ENCODE data around the gene LCLAT1. TPM values are rescaled to one million over a fixed set of nuclear protein-coding genes. Genes with fewer than 3 reads are reported as not detected.

LCLAT1 gene
- total and polyA plus RNA-seq, 2 of the 4 experiments (the other 2 are of a cell fraction) = 7.5 to 11.5 TPM

GRCh38 chr2:30654404-30654803, 207.4 kb downstream of the LCLAT1 start:
- H3K4me1 ChIP-seq (ENCODE audit: control insufficient read depth, insufficient read depth, low read length) = peaks cover 32% of the 10 kb centered on the region
- H3K9ac ChIP-seq (ENCODE audit: low read depth, low read length) = no peak overlapping the region
- H2BK5ac ChIP-seq (ENCODE audit: low read depth, low read length, poor library complexity, severe bottlenecking) = peak overlapping the region; percentile 75
- no peak for TF ChIP-seq ELK1 (IDR thresholded peaks at IDR 0.05; ENCODE audit: borderline replicate concordance, low read depth, low read length)
- TF ChIP-seq MAFK (IDR thresholded peaks at IDR 0.05; ENCODE audit: low read depth, low read length) = no peak
- no peak for TF ChIP-seq POLR2A (IDR thresholded peaks at IDR 0.05; ENCODE audit: low read depth, low read length)
- TF ChIP-seq MAZ (IDR thresholded peaks at IDR 0.05; ENCODE audit: borderline replicate concordance, low read depth, low read length) = no peak
- TF ChIP-seq RAD21 (IDR thresholded peaks at IDR 0.05; ENCODE audit: low read length) = no peak
- no peak for TF ChIP-seq MXI1 (IDR thresholded peaks at IDR 0.05; ENCODE audit: borderline replicate concordance, low read depth, low read length)
- TF ChIP-seq USF2 (IDR thresholded peaks at IDR 0.05; ENCODE audit: low read depth, low read length) = no peak
- no peak for TF ChIP-seq CEBPB (IDR thresholded peaks at IDR 0.05; ENCODE audit: low read depth, low read length)
- TF ChIP-seq SMC3 (IDR thresholded peaks at IDR 0.05; ENCODE audit: low read depth, low read length) = no peak
- TF ChIP-seq RFX5 (IDR thresholded peaks at IDR 0.05; ENCODE audit: low read depth, low read length) = no peak
- no peak for TF ChIP-seq BHLHE40 (IDR thresholded peaks at IDR 0.05; ENCODE audit: low read depth, low read length)
- TF ChIP-seq CTCF (conservative IDR thresholded peaks at IDR 0.05; ENCODE audit: low read depth, low read length) = no peak
- TF ChIP-seq FOS (IDR thresholded peaks at IDR 0.05; ENCODE audit: low read depth, low read length) = no peak
- no peak for TF ChIP-seq NFE2L2 (IDR thresholded peaks at IDR 0.05; ENCODE audit: low read depth, low read length)
- no peak for TF ChIP-seq RCOR1 (IDR thresholded peaks at IDR 0.05; ENCODE audit: insufficient replicate concordance, low read length)
- no peak for TF ChIP-seq CHD1 (IDR thresholded peaks at IDR 0.05; ENCODE audit: low read depth, low read length)
- H4K20me1 ChIP-seq (ENCODE audit: insufficient read depth, low read length) = no peaks in the 10 kb centered on the region
- H2AK9ac ChIP-seq (replicated peaks; ENCODE audit: low read depth, low read length, poor library complexity) = peak overlapping the region; percentile 20
- H3K9me1 ChIP-seq (ENCODE audit: insufficient read depth, low read length) = peaks cover 30% of the 10 kb centered on the region
- H3K14ac ChIP-seq (replicated peaks; ENCODE audit: low read depth, low read length) = peak overlapping the region; percentile 52
- H3K27ac ChIP-seq (ENCODE audit: insufficient read depth, low read length) = no peak overlapping the region
- peak overlapping the region; percentile 34; the same call in 1 of the 2 replicates for H3K18ac ChIP-seq (ENCODE audit: low read depth, low read length)
- no TSS peak for BruUV-seq (replicated peaks)
- H3K79me1 ChIP-seq (ENCODE audit: low read depth in 1 of 2, low read length in 2 of 2) = no peaks in the 10 kb centered on the region
- H2BK15ac ChIP-seq (ENCODE audit: low read depth, low read length) = peak overlapping the region; percentile 48; the same call in 1 of the 3 replicates
- no peak overlapping the region for H3K23ac ChIP-seq (ENCODE audit: low read depth, low read length)
- H3K9me3 ChIP-seq (ENCODE audit: control insufficient read depth, insufficient read depth, low read length) = no peaks in the 10 kb centered on the region
- H3K56ac ChIP-seq (ENCODE audit: extremely low read depth, insufficient read depth, low read length) = no peak overlapping the region
- dilution Hi-C loops (cut with HindIII; ENCODE audit: low sequenced_read_pairs, unreplicated experiment) (no loop called here), in situ Hi-C loops (cut with MboI; ENCODE audit: low sequenced_read_pairs) (no loop called here), intact Hi-C loops (cut with micrococcal nuclease) (no loop called here)
- peak overlapping the region; percentile 38 for H2AK5ac ChIP-seq (ENCODE audit: low read depth, low read length)
- H4K8ac ChIP-seq (ENCODE audit: low read depth in 2 of 2, low read length in 2 of 2) = no peak overlapping the region
- H2BK20ac ChIP-seq (ENCODE audit: low read depth, low read length) = peak overlapping the region; percentile 48
- H3K4me2 ChIP-seq (ENCODE audit: low read depth, low read length) = no peak overlapping the region
- ATAC-seq (ENCODE audit: low read depth) (no peak), DNase-seq (no peak)
- H3K36me3 ChIP-seq (ENCODE audit: control insufficient read depth, insufficient read depth, low read length) = no peaks in the 10 kb centered on the region
- no peak overlapping the region; the same call in 1 of the 2 replicates for H4K5ac ChIP-seq (ENCODE audit: low read depth, low read length)
- POLR2A ChIA-PET (ENCODE audit: unreplicated experiment) = no interaction called here
- peak overlapping the region; percentile 88; the same call in 1 of the 2 replicates for H2BK120ac ChIP-seq (ENCODE audit: low read depth, low read length)
- H4K91ac ChIP-seq (ENCODE audit: insufficient read depth, low read depth, low read length) = peak overlapping the region; percentile 46; the same call in 1 of the 2 replicates
- H3K4me3 ChIP-seq (ENCODE audit: insufficient read depth, low read depth, low read length) = no peak overlapping the region
- WGBS, 2 experiments (ENCODE audit: extremely low coverage in 2 of 2, insufficient read length in 1 of 2) = no CpG with 5 or more reads among the region's 3 CpGs
- H3K4ac ChIP-seq (ENCODE audit: low read depth, low read length) = peak overlapping the region; percentile 67
- H2AFZ ChIP-seq (replicated peaks; ENCODE audit: low read length, poor library complexity) = no peak overlapping the region
- H3K27me3 ChIP-seq (ENCODE audit: control insufficient read depth, insufficient read depth, low read length) = no peaks in the 10 kb centered on the region
- CTCF ChIA-PET = interaction anchor here (0.6 to 1.2 kb wide), 2 partner anchors 43 to 436 kb away, joined by 3 to 5 read pairs; no protein-coding TSS in a partner anchor
